GM12874 (cell line): ENCODE measurements around the gene JAK3.
A peak's percentile ranks its signal among the peaks of the same experiment; 100 is the strongest.

ENCODE experiments used
- TF ChIP-seq, protein P1 (sequence below): IDR thresholded peaks from 2 replicates; pipeline ENCODE4 v1.5.1; 2011; ENCODE audit warnings: low read depth, mild to moderate bottlenecking, control low read depth, low read length, moderate library complexity; ENCODE audit not compliant: insufficient read depth

The JAK3 gene

DNA sequence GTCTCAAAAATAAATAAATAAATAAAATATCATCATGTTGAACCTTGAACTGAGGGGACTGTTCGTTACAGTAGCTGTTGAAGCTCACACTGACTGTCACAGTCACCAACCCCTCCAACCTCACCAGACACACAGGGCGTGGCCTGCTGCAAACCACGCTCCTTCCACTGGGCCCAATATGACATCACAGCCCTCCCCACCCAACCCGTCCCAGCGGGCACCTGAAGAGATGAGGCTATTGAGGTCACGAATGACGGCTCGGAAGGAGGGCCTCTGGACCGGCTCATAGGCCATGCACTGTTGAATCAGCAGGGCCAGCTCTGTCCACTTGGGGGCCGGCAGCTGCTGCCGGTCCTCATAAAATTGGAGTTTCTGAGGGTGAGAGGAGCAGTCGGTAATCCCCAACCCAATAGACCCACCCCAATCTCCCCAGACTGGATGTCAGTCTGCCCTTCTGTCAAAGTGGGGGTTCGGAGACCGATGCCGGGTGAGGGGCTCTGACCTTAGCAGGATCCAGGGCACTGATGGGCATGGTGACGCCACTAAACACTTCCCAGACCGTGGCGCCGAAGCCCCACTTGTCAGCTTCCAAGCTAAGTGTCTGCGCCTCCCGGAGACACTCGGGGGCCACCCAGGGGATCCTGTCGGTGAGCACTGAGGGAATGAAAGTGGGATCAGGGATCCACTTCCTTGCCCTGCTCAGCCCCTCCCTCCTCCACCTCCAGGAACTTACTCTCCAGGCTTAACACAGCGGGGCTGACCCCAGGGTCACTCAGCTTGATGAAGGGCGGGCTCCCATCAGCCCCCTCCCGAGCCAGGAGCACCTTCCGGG lies 13.2 kb downstream of the JAK3 start:
- TF ChIP-seq, protein P1, sequence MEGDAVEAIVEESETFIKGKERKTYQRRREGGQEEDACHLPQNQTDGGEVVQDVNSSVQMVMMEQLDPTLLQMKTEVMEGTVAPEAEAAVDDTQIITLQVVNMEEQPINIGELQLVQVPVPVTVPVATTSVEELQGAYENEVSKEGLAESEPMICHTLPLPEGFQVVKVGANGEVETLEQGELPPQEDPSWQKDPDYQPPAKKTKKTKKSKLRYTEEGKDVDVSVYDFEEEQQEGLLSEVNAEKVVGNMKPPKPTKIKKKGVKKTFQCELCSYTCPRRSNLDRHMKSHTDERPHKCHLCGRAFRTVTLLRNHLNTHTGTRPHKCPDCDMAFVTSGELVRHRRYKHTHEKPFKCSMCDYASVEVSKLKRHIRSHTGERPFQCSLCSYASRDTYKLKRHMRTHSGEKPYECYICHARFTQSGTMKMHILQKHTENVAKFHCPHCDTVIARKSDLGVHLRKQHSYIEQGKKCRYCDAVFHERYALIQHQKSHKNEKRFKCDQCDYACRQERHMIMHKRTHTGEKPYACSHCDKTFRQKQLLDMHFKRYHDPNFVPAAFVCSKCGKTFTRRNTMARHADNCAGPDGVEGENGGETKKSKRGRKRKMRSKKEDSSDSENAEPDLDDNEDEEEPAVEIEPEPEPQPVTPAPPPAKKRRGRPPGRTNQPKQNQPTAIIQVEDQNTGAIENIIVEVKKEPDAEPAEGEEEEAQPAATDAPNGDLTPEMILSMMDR, result 0 out of 2 replicates have a peak, but pooled peaks have one; percentile 8

DNA sequence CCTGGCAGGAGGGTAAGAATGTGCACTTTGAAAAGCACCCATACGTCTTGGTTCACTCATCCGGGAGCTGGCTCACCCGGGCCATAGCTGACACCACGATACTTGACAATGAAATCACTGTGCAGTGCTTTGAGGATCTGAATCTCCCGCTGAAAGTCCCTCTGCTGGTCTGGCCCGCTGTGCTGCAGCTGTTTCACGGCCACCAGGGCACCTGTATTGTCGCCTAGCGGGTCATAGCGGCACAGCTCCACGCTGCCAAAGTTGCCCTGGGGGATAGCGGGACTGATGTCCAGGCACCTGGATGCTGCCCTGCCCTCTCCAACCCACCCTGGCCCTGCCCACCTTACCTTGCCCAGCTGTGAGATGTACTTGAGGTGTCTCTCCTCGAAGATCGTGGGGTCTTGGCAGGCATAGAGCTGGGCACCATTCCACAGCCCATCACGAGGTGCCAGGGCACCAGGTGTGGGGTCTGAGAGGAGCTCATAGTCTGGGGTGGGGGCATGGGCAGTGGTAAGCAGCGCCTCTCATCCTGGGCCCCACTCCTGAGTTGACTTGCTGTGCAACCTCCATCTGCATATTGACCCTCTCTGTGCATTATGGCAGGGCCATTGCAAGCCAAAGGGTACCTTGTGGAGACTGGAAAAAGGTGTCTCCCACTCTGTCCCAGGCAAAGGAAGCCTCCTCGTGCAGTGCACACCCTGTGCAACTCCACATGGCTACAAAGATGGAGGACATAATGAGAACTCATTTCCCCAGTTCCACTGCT lies 15.2 kb downstream of the JAK3 start:
- TF ChIP-seq, protein P1, result no peak

DNA sequence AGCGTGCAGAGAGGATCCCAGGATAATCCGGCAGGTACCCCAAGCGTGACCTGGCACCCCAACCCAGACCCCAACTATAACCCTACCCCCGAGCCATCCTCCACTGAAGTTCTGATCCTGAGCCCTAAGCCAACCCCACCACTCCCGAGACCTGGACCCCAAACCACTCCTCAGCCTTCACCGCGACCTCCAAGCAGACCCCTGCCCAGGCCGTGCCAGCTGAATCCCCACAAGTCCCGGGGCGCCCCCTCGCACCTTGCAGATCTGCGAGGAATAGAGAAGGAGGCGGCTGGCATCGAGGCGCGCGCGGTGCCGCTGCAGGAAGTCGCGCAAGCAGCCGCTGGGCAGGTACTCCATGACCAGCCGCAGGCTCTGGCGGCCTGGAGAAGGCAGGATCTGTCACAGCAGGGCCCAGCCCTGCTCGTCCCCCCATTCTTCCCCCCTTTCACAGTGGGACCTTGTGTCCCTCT lies 16.3 kb downstream of the JAK3 start:
- TF ChIP-seq, protein P1, result no peak

DNA sequence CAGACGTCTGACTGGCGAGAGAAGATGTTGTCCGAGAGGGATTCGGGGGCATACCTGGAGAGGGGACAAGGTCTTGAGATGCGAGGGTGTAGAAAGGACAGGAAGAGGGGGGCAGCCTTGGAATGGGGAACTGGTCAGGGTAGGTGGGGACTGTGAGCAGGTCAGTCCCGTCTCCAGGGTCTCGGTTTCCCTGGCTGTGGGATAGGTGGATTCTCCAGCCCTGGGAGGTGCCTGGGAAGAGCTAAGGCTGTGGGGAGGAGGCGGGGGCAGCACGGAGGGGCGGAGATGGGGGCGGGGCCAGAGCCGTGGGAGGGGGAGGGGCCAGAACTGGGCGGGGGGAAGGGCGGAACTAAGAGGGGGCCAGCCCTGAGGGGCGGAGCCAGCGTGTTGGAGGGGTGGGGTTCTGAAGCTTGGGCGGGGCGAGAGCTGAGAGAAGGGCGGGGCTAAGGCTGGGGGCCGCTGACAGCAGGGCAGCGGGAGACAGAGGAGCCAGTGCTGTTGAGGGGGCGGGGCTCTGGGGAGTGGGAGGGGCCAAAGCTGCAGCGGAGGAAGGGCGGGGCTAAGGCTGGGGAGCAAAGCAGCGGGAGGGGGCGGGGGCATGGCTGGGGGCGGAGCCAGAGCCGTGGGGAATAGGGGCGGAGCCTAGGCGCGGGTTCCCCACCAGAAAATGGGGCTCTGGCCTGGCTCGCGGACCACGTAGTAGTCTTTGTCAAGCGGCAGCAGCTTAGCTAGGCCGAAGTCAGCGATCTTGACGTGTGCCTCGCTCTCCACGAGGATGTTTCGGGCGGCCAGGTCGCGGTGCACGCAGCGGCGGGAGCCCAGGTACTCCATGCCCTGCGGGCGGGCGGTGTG lies 17.0 kb downstream of the JAK3 start:
- TF ChIP-seq, protein P1, result no peak

DNA sequence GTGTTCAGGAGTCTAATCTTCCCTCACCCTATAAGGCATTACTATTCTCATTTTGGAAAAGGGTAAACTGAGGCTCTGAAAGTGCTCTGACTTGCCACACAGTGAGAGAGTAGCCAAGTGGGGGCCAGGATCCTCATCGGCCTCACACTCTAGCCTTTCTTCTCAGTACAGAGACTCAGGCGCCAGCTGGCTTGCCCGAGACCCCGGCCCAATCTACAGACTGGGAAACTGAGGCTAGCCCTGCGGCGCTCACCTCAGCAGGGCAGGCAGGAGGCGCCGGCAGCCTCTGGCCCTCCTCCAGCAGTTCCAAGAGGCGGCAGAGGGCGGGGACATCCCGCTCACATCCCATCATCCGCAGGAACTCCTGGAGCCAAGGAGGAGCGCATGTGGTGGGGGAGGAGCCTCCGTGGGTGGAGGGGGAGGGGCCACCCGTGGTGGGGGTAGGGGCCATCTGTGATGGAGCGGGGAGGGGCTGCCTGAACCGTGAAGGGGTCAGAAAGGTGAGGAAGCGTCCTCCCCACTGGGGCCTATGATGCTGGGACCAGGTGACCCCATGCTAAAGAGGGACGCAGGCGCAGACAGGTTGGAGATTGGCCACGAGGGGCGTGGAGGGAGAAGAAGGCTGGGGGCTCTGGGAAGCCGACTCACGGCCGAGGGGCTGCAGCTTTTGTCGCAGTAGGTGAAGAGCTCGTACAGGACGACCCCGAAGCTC lies 17.8 kb downstream of the JAK3 start:
- TF ChIP-seq, protein P1, result no peak

DNA sequence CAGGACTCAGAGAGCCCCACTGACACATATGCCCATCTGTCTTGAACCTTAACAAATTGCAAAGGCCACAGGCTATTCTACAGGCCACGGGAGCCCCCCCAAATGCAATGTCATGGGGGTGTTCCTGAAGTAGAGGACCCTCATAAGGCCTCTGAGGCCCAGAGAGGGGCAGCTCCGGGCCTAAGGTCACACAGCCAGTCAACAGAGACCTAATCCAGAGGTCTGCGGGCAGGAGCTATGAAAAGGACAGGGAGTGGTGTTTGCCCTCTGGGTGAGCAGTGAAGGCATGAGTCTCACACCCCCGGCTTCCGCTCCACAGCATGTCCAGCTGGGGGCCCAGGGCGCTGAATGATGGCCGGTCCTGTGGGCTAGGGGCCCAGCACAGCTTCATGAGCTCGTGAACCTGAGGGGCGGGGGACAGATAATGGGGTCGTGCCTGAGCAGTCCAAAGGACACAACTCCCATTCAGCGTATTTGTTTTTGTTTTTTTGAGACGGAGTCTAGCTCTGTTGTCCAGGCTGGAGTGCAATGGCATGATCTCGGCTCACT lies 21.2 kb downstream of the JAK3 start:
- TF ChIP-seq, protein P1, result no peak
